Esophagus squamous epithelium (tissue), 5 donors: ENCODE measurements around the gene PIGX. TPM values are rescaled to one million over a fixed set of nuclear protein-coding genes. Genes with fewer than 3 reads are reported as not detected.

ENCODE experiments used
- DNase-seq: peaks from one replicate; lab custom pipeline; 2025; lab: John Stamatoyannopoulos, UW
- H3K27ac ChIP-seq, 4 donors: fragments of 200-600 bp; sonication (generic); one replicate each; pipeline ENCODE4 v1.5.1; 2016 to 2019; ENCODE audit warnings: mild to moderate bottlenecking in 1 of 4
- H3K27me3 ChIP-seq, 4 donors: fragments of 200-600 bp; sonication (generic); 1 replicate in 3 of 4; 2 replicates in 1 of 4; pipeline versions ENCODE4 v1.5.1 to v1.6.0; 2017 to 2021; ENCODE audit warnings: antibody characterized with exemption in 1 of 4
- H3K36me3 ChIP-seq, 3 donors: fragments of 200-600 bp; sonication (generic); one replicate each; pipeline ENCODE4 v1.5.1; 2016 to 2019
- H3K4me1 ChIP-seq, 3 donors: fragments of 200-600 bp; sonication (generic); one replicate each; pipeline ENCODE4 v1.5.1; 2017 to 2019
- H3K4me3 ChIP-seq, 4 donors: fragments of 200-600 bp; sonication (generic); 1 replicate in 3 of 4; 2 replicates in 1 of 4; pipeline ENCODE4 v1.5.1; 2016 to 2019; ENCODE audit warnings: mild to moderate bottlenecking in 2 of 4, moderate library complexity in 1 of 4
- H3K9me3 ChIP-seq, 3 donors: fragments of 200-600 bp; sonication (generic); one replicate each; pipeline ENCODE4 v1.5.1; 2016 to 2019
- CTCF ChIP-seq, 6 experiments: fragments of 450-650 bp in 4 of 6; fragments of 200-600 bp in 2 of 6; sonication (generic) in 2 of 6; IDR thresholded peaks; one replicate each; pipeline ENCODE4 v1.5.1; 2016 to 2019; ENCODE audit warnings: antibody characterized with exemption in 6 of 6, mild to moderate bottlenecking in 4 of 6, moderate library complexity in 4 of 6
- POLR2A ChIP-seq, 4 donors: fragments of 450-650 bp; IDR thresholded peaks; one replicate each; pipeline ENCODE4 v1.6.1; 2017; ENCODE audit warnings: antibody characterized with exemption in 4 of 4, mild to moderate bottlenecking in 4 of 4, moderate library complexity in 3 of 4
- WGBS, 2 donors: methylation state at CpG; one replicate each; pipeline ENCODE4 v1.1.5; 2018; 5-methylcytosine and 5-hydroxymethylcytosine counted together
- intact Hi-C: fragments of 100-400 bp; cut with DNase I; formaldehyde crosslinking; loops from one replicate; pipeline ENCODE4 v1.15.0; 2022
- total RNA-seq, 4 donors: library from RNA; depleted of rRNA; stranded (reverse); fragments of >200 nt; gene quantifications; one replicate each; pipeline ENCODE4 v1.1.0, GENCODE V29; 2016
- donor health status: DM: yes; HTN: yes; CAD: no.

Gene PIGX
- total RNA-seq, 4 donors from 2014 or later: 19.5 to 58.6 (median 21.6) TPM

- DNase-seq: no peak
- no peaks in the 10 kb centered on the region for H3K27me3 ChIP-seq
- H3K36me3 ChIP-seq: peaks cover 0 to 20% (median 0%) of the 10 kb centered on the region in 3 donors
- WGBS, 2 donors: 94 to 97% methylated on average over 4 to 7 of the region's 7 CpGs
- TF ChIP-seq POLR2A (IDR thresholded peaks at IDR 0.05) (no peak), CTCF (IDR thresholded peaks at IDR 0.05) (no peak)
- no peak overlapping the region for H3K4me3 ChIP-seq
- intact Hi-C loops: no loop called here
- H3K4me1 ChIP-seq: no peaks in the 10 kb centered on the region
- H3K27ac ChIP-seq: no peak overlapping the region
- no peaks in the 10 kb centered on the region for H3K9me3 ChIP-seq
Observed at GRCh38 chr3:196763179-196763578, 51.0 kb downstream of the PIGX start.

- no peak overlapping the region for H3K27ac ChIP-seq
- no peak overlapping the region for H3K4me3 ChIP-seq
- no peak for DNase-seq
- no peaks in the 10 kb centered on the region for H3K9me3 ChIP-seq
- TF ChIP-seq CTCF (IDR thresholded peaks at IDR 0.05) (no peak), POLR2A (IDR thresholded peaks at IDR 0.05) (no peak)
- H3K27me3 ChIP-seq: no peaks in the 10 kb centered on the region
- intact Hi-C loops: no loop called here
- H3K4me1 ChIP-seq: peaks cover 0 to 7% (median 0%) of the 10 kb centered on the region in 3 donors
- peaks cover 0 to 25% (median 0%) of the 10 kb centered on the region in 3 donors for H3K36me3 ChIP-seq
Observed at GRCh38 chr3:196765454-196765853, 53.3 kb downstream of the PIGX start.

DNA sequence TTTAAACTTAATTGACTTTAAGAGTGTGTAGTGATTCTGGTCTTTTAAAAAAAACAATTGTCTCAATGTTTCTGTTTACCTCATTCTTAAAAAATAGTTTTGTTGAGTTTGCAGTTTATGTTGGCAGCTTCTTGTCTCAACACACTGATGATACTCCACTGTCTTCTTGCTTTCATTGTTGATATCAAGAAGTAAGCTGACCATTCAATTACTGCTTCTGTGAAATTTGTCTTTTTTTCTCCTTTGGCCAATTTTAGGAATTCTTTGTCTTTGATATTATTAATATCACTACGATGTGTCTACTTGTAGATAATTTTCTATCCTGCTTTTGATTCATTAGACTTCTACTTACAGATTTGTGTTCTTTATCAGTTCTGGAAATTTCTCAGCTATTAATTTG, 58.9 kb downstream of the PIGX start:
- Histone ChIP-seq H3K36me3 (peaks cover 0 to 20% (median 0%) of the 10 kb centered on the region in 3 donors), H3K27me3 (no peaks in the 10 kb centered on the region), H3K9me3 (no peaks in the 10 kb centered on the region), H3K4me3 (no peak overlapping the region), H3K4me1 (peaks cover 0 to 42% (median 5%) of the 10 kb centered on the region in 3 donors), H3K27ac (no peak overlapping the region)
- no peak for DNase-seq
- TF ChIP-seq CTCF (IDR thresholded peaks at IDR 0.05) (no peak), POLR2A (IDR thresholded peaks at IDR 0.05) (no peak)
- intact Hi-C loops: no loop called here
- 96 to 100% methylated on average over 1 of the region's 1 CpG for WGBS, 2 donors

- H3K27ac ChIP-seq: no peak overlapping the region
- no peaks in the 10 kb centered on the region for H3K9me3 ChIP-seq
- H3K27me3 ChIP-seq: no peaks in the 10 kb centered on the region
- no peak for DNase-seq
- H3K36me3 ChIP-seq: peaks cover 0 to 16% (median 0%) of the 10 kb centered on the region in 3 donors
- WGBS, 2 donors: 74 to 90% methylated on average over 4 of the region's 4 CpGs
- TF ChIP-seq CTCF (IDR thresholded peaks at IDR 0.05): no peak
- TF ChIP-seq POLR2A (IDR thresholded peaks at IDR 0.05): no peak
- intact Hi-C loops: no loop called here
- H3K4me3 ChIP-seq: no peak overlapping the region
- peaks cover 0 to 42% (median 5%) of the 10 kb centered on the region in 3 donors for H3K4me1 ChIP-seq
Observed at GRCh38 chr3:196772102-196772501, 59.9 kb downstream of the PIGX start.

DNA sequence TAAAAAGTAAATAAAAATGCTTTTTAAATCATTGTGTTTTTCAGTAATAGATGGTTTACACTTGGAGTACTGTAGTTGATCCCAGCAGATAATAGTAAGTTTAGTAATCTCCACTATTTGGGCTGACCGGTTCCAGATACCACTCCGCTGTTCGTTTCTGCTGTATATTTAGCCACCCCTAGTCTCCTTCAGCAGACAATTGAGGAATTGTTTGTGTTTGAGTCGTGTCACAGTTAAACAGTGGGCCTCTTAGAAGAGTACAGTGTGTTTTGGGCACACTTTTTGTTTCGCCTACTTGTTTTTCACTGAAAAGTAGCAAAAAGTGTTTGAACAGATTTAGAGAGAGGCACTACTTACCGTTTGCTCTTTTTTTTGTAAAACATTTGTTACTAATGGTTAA, 60.7 kb downstream of the PIGX start:
- TF ChIP-seq CTCF (IDR thresholded peaks at IDR 0.05) (no peak), POLR2A (IDR thresholded peaks at IDR 0.05) (no peak)

More for the DNA sequence above, 60.7 kb downstream of the PIGX start:
- Histone ChIP-seq H3K9me3 (no peaks in the 10 kb centered on the region), H3K27me3 (no peaks in the 10 kb centered on the region), H3K27ac (no peak overlapping the region), H3K36me3 (peaks cover 0 to 10% (median 0%) of the 10 kb centered on the region in 3 donors), H3K4me1 (peaks cover 0 to 50% (median 5%) of the 10 kb centered on the region in 3 donors), H3K4me3 (no peak overlapping the region)
- intact Hi-C loops: no loop called here
- 72 to 82% methylated on average over 6 of the region's 6 CpGs for WGBS, 2 donors
- DNase-seq: no peak
